Astrocyte (in vitro differentiated cells and primary cell): Measurements from ENCODE around the gene ADGRD1. TPM values are rescaled to one million over a fixed set of nuclear protein-coding genes. Genes with fewer than 3 reads are reported as not detected.

Experiments used
- DNase-seq: peaks from one replicate; pipeline ENCODE4 v3.0.0-alpha.2; 2010; ENCODE audit warnings: low read depth
- FAIRE-seq: peaks from 2 replicates; lab custom pipeline; 2011; peaks lifted over from hg19 to GRCh38; lab: Jason Lieb, UNC
- H2AFZ ChIP-seq: 2 replicates; pipeline ENCODE4 v1.6.0; 2012; ENCODE audit warnings: low read depth, low read length, inconsistent platforms
- H3K27ac ChIP-seq: 2 replicates; pipeline ENCODE4 v1.5.1; 2011; ENCODE audit warnings: low read depth, low read length, inconsistent platforms
- H3K27me3 ChIP-seq: 2 replicates; pipeline ENCODE4 v1.6.0; 2011; ENCODE audit warnings: low read length, inconsistent platforms; ENCODE audit not compliant: insufficient read depth
- H3K36me3 ChIP-seq: 2 replicates; pipeline ENCODE4 v1.5.1; 2011; ENCODE audit warnings: low read length, inconsistent platforms; ENCODE audit not compliant: insufficient read depth
- H3K4me1 ChIP-seq: 2 replicates; pipeline ENCODE4 v1.5.1; 2011; ENCODE audit warnings: low read length, inconsistent platforms; ENCODE audit not compliant: insufficient read depth
- H3K4me2 ChIP-seq: 2 replicates; pipeline ENCODE4 v1.6.0; 2012; ENCODE audit warnings: low read length, inconsistent platforms
- H3K4me3 ChIP-seq: 2 replicates; pipeline ENCODE4 v1.5.1; 2011; ENCODE audit warnings: low read depth, mild to moderate bottlenecking, low read length, inconsistent platforms; ENCODE audit not compliant: insufficient read depth
- H3K79me2 ChIP-seq: 2 replicates; pipeline ENCODE4 v1.6.0; 2012; ENCODE audit warnings: mild to moderate bottlenecking, low read length, inconsistent platforms; ENCODE audit not compliant: insufficient read depth
- H3K9ac ChIP-seq: 2 replicates; pipeline ENCODE4 v1.6.0; 2012; ENCODE audit warnings: mild to moderate bottlenecking, low read length, inconsistent platforms
- H3K9me3 ChIP-seq: 2 replicates; pipeline ENCODE4 v1.5.1; 2012; ENCODE audit warnings: low read depth, mild to moderate bottlenecking, low read length, inconsistent platforms; ENCODE audit not compliant: insufficient read depth
- H4K20me1 ChIP-seq: 2 replicates; pipeline ENCODE4 v1.6.0; 2012; ENCODE audit warnings: low read length, inconsistent platforms; ENCODE audit not compliant: insufficient read depth
- H3K27ac Mint-ChIP-seq: one replicate; pipeline ENCODE4 v1.8.0; 2021; ENCODE audit warnings: mild to moderate bottlenecking, mixed read lengths; ENCODE audit not compliant: unreplicated experiment
- H3K27me3 Mint-ChIP-seq: one replicate; pipeline ENCODE4 v1.8.0; 2021; ENCODE audit warnings: low read depth, mixed read lengths; ENCODE audit not compliant: unreplicated experiment
- H3K36me3 Mint-ChIP-seq: one replicate; pipeline ENCODE4 v1.8.0; 2021; ENCODE audit warnings: low read depth, mixed read lengths; ENCODE audit not compliant: unreplicated experiment
- H3K4me1 Mint-ChIP-seq: one replicate; pipeline ENCODE4 v1.8.0; 2021; ENCODE audit warnings: low read depth, mixed read lengths; ENCODE audit not compliant: unreplicated experiment
- H3K4me3 Mint-ChIP-seq: one replicate; pipeline ENCODE4 v1.8.0; 2021; ENCODE audit warnings: mild to moderate bottlenecking, moderate library complexity, mixed read lengths; ENCODE audit not compliant: unreplicated experiment
- H3K9me3 Mint-ChIP-seq: one replicate; pipeline ENCODE4 v1.8.0; 2021; ENCODE audit warnings: mild to moderate bottlenecking, mixed read lengths; ENCODE audit not compliant: unreplicated experiment
- CTCF ChIP-seq: IDR thresholded peaks from 2 replicates; pipeline ENCODE4 v1.5.1; 2011; ENCODE audit warnings: low read depth, mild to moderate bottlenecking, inconsistent platforms, low read length, moderate library complexity; ENCODE audit not compliant: insufficient read depth
- EZH2 ChIP-seq: IDR thresholded peaks from 2 replicates; pipeline ENCODE4 v1.6.1; 2012; ENCODE audit warnings: mild to moderate bottlenecking, low read length, inconsistent platforms; ENCODE audit not compliant: insufficient read depth
- total RNA-seq: library from RNA; stranded (reverse); gene quantifications from 2 replicates; pipeline ENCODE4 v1.2.1, GENCODE V29; 2021

The ADGRD1 gene
- total RNA-seq, 1 donor from 2014 or later, result 3.0 TPM

- FAIRE-seq, result no peak
Observed at GRCh38 chr12:130975116-130975515, 21.4 kb downstream of the ADGRD1 start.

GRCh38 chr12:130976171-130976720 lies 22.5 kb downstream of the ADGRD1 start:
- peaks cover 20% of the 10 kb centered on the region for H3K27me3 Mint-ChIP-seq
- H3K9ac ChIP-seq, result no peak overlapping the region

More at GRCh38 chr12:130975116-130975515, 21.4 kb downstream of the ADGRD1 start:
- H3K36me3 Mint-ChIP-seq, result no peaks in the 10 kb centered on the region
- H3K9me3 ChIP-seq, result no peaks in the 10 kb centered on the region
- no peaks in the 10 kb centered on the region for H3K79me2 ChIP-seq
- peaks cover 20% of the 10 kb centered on the region for H3K27me3 Mint-ChIP-seq
- TF ChIP-seq EZH2 (no peak), CTCF (no peak)
- H3K27ac ChIP-seq, result no peak overlapping the region
- no peaks in the 10 kb centered on the region for H3K9me3 Mint-ChIP-seq
- H3K4me3 ChIP-seq, result no peak overlapping the region
- H3K27ac Mint-ChIP-seq, result no peak overlapping the region
- no peak overlapping the region for H2AFZ ChIP-seq
- no peaks in the 10 kb centered on the region for H3K4me1 Mint-ChIP-seq
- H3K36me3 ChIP-seq, result no peaks in the 10 kb centered on the region
- H3K27me3 ChIP-seq, result no peaks in the 10 kb centered on the region
- no peaks in the 10 kb centered on the region for H3K4me1 ChIP-seq
- DNase-seq, result no peak
- no peak overlapping the region for H3K9ac ChIP-seq
- no peaks in the 10 kb centered on the region for H4K20me1 ChIP-seq
- no peak overlapping the region for H3K4me2 ChIP-seq
- no peak overlapping the region for H3K4me3 Mint-ChIP-seq

More at GRCh38 chr12:130976171-130976720, 22.5 kb downstream of the ADGRD1 start:
- no peaks in the 10 kb centered on the region for H3K79me2 ChIP-seq
- no peak overlapping the region for H3K4me2 ChIP-seq
- H3K9me3 ChIP-seq, result no peaks in the 10 kb centered on the region
- H3K36me3 ChIP-seq, result no peaks in the 10 kb centered on the region
- DNase-seq, result no peak
- H3K27ac Mint-ChIP-seq, result no peak overlapping the region
- no peak overlapping the region for H2AFZ ChIP-seq
- no peaks in the 10 kb centered on the region for H3K36me3 Mint-ChIP-seq
- H3K4me1 ChIP-seq, result no peaks in the 10 kb centered on the region
- no peaks in the 10 kb centered on the region for H3K4me1 Mint-ChIP-seq
- no peak overlapping the region for H3K4me3 ChIP-seq
- no peak for FAIRE-seq
- no peaks in the 10 kb centered on the region for H4K20me1 ChIP-seq
- H3K27ac ChIP-seq, result no peak overlapping the region
- H3K9me3 Mint-ChIP-seq, result no peaks in the 10 kb centered on the region
- TF ChIP-seq EZH2, result no peak
- no peak for TF ChIP-seq CTCF
- no peaks in the 10 kb centered on the region for H3K27me3 ChIP-seq
- no peak overlapping the region for H3K4me3 Mint-ChIP-seq
